Measurements from ENCODE around the gene P2RY1. TPM values are rescaled to one million over a fixed set of nuclear protein-coding genes. Genes with fewer than 3 reads are reported as not detected.
A peak's percentile ranks its signal among the peaks of the same experiment; 100 is the strongest.
"Not testable (repeated sequence)": the region's sequence is repeated elsewhere in the genome, so short reads cannot be mapped to it uniquely, and the experiment has no call there.

P2RY1 gene
- total RNA-seq, 1 experiment from 2014 or later, result 5.6 TPM

GRCh38 chr3:152836269-152836668 is 1.3 kb downstream of the P2RY1 start:
- DNase-seq (ENCODE audit: low read depth), result no peak

- DNase-seq (ENCODE audit: low read depth), result no peak
Observed at GRCh38 chr3:152839511-152839910, 4.6 kb downstream of the P2RY1 start.

GRCh38 chr3:152841131-152841530 is 6.2 kb downstream of the P2RY1 start:
- no peak for DNase-seq (ENCODE audit: low read depth)

- no peak for DNase-seq (ENCODE audit: low read depth)
Observed at GRCh38 chr3:152842413-152842812, 7.5 kb downstream of the P2RY1 start.

GRCh38 chr3:152843955-152844354 is 9.0 kb downstream of the P2RY1 start:
- DNase-seq (ENCODE audit: low read depth), result peak; percentile 22

GRCh38 chr3:152846572-152847202 is 11.8 kb downstream of the P2RY1 start:
- DNase-seq (ENCODE audit: low read depth), result not testable (repeated sequence)

GRCh38 chr3:152847599-152847998 is 12.7 kb downstream of the P2RY1 start:
- DNase-seq (ENCODE audit: low read depth), result not testable (repeated sequence)

- no peak for DNase-seq (ENCODE audit: low read depth)
Observed at GRCh38 chr3:152849996-152850578, 15.2 kb downstream of the P2RY1 start.

- peak; percentile 55 for DNase-seq (ENCODE audit: low read depth)
Observed at GRCh38 chr3:152853196-152853595, 18.3 kb downstream of the P2RY1 start.

- DNase-seq (ENCODE audit: low read depth), result peak; percentile 44
Observed at GRCh38 chr3:152857082-152857481, 22.2 kb downstream of the P2RY1 start.

GRCh38 chr3:152858170-152858800 is 23.4 kb downstream of the P2RY1 start:
- DNase-seq (ENCODE audit: low read depth), result no peak

- no peak for DNase-seq (ENCODE audit: low read depth)
Observed at GRCh38 chr3:152860736-152861135, 25.8 kb downstream of the P2RY1 start.

- no peak for DNase-seq (ENCODE audit: low read depth)
Observed at GRCh38 chr3:152865668-152866245, 30.8 kb downstream of the P2RY1 start.

- no peak for DNase-seq (ENCODE audit: low read depth)
Observed at GRCh38 chr3:152870027-152870426, 35.1 kb downstream of the P2RY1 start.

- not testable (repeated sequence) for DNase-seq (ENCODE audit: low read depth)
Observed at GRCh38 chr3:152873314-152873713, 38.4 kb downstream of the P2RY1 start.

GRCh38 chr3:152874896-152875749 is 40.2 kb downstream of the P2RY1 start:
- no peak for DNase-seq (ENCODE audit: low read depth)

- no peak for DNase-seq (ENCODE audit: low read depth)
Observed at GRCh38 chr3:152879130-152879789, 44.3 kb downstream of the P2RY1 start.

GRCh38 chr3:152879790-152880174 is 44.9 kb downstream of the P2RY1 start:
- DNase-seq (ENCODE audit: low read depth), result no peak

- DNase-seq (ENCODE audit: low read depth), result no peak
Observed at GRCh38 chr3:152885076-152885475, 50.1 kb downstream of the P2RY1 start.
